Ovary (tissue), 3 donors: ENCODE data around the gene PRICKLE1.

Source experiments
- CTCF ChIP-seq, 3 donors: fragments of 450-650 bp in 2 of 3; fragments of 200-600 bp in 1 of 3; IDR thresholded peaks; one replicate each; pipeline versions ENCODE4 v1.5.1 to v1.8.0; 2016 to 2022; ENCODE audit warnings: antibody characterized with exemption in 3 of 3, mild to moderate bottlenecking in 1 of 3
- EP300 ChIP-seq: sonication (generic); formaldehyde crosslinking; IDR thresholded peaks from one replicate; pipeline ENCODE4 v1.6.1; 2017; ENCODE audit warnings: antibody characterized with exemption
- POLR2A ChIP-seq: fragments of 450-650 bp; IDR thresholded peaks from one replicate; pipeline ENCODE4 v1.6.1; 2017; ENCODE audit warnings: antibody characterized with exemption, mild to moderate bottlenecking, moderate library complexity
- donor health status: DM: no; HTN: no; CAD: no.

GRCh38 chr12:42556917-42557316 lies 32.6 kb downstream of the PRICKLE1 start:
- TF ChIP-seq CTCF (IDR thresholded peaks at IDR 0.05) (no peak), POLR2A (no peak), EP300 (no peak)
